Lower leg skin (tissue), 3 donors: ENCODE data around the gene HEPN1.

Experiments used
- CTCF ChIP-seq, 3 donors: fragments of 450-650 bp; IDR thresholded peaks; one replicate each; pipeline ENCODE4 v1.5.1; 2016; ENCODE audit warnings: antibody characterized with exemption in 3 of 3, mild to moderate bottlenecking in 3 of 3, moderate library complexity in 2 of 3
- POLR2A ChIP-seq, 2 donors: fragments of 450-650 bp; IDR thresholded peaks; one replicate each; pipeline ENCODE4 v1.6.1; 2016 to 2017; ENCODE audit warnings: antibody characterized with exemption in 2 of 2, mild to moderate bottlenecking in 1 of 2, moderate library complexity in 1 of 2

- TF ChIP-seq POLR2A (IDR thresholded peaks at IDR 0.05) (no peak), CTCF (IDR thresholded peaks at IDR 0.05) (no peak)
Observed at GRCh38 chr11:124872741-124873140, 46.3 kb upstream of the HEPN1 start.
